GM12873 (cell line): ENCODE data around the gene SLC16A7.

Source experiments
- TF ChIP-seq, protein P1 (sequence below): IDR thresholded peaks from 2 replicates; pipeline ENCODE4 v1.5.1; 2012; ENCODE audit warnings: low read depth, mild to moderate bottlenecking, moderate library complexity, low read length, control low read depth; ENCODE audit not compliant: insufficient read depth; ENCODE audit errors: missing control alignments

The SLC16A7 gene

DNA sequence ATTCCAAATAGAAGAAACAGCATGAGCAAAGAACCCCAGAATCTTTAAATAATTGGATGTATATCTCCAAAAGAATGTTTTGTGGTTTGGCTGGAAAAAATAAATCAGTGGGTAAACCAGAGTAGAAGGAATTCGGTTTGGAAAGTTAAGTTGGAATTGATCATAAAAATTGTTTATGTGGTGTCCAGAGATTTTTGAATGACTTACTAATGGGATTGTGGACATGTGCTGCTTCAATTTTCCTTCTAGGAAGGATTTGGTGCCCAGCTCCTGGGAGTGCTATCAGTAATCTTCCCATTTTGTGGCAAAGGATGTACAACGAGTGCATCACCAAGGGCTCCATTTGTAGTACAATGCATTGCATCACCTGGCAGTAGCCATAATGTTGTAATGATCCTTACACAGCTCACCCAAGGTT is 224.8 kb downstream of the SLC16A7 start:
- TF ChIP-seq, protein P1, sequence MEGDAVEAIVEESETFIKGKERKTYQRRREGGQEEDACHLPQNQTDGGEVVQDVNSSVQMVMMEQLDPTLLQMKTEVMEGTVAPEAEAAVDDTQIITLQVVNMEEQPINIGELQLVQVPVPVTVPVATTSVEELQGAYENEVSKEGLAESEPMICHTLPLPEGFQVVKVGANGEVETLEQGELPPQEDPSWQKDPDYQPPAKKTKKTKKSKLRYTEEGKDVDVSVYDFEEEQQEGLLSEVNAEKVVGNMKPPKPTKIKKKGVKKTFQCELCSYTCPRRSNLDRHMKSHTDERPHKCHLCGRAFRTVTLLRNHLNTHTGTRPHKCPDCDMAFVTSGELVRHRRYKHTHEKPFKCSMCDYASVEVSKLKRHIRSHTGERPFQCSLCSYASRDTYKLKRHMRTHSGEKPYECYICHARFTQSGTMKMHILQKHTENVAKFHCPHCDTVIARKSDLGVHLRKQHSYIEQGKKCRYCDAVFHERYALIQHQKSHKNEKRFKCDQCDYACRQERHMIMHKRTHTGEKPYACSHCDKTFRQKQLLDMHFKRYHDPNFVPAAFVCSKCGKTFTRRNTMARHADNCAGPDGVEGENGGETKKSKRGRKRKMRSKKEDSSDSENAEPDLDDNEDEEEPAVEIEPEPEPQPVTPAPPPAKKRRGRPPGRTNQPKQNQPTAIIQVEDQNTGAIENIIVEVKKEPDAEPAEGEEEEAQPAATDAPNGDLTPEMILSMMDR, result no peak

DNA sequence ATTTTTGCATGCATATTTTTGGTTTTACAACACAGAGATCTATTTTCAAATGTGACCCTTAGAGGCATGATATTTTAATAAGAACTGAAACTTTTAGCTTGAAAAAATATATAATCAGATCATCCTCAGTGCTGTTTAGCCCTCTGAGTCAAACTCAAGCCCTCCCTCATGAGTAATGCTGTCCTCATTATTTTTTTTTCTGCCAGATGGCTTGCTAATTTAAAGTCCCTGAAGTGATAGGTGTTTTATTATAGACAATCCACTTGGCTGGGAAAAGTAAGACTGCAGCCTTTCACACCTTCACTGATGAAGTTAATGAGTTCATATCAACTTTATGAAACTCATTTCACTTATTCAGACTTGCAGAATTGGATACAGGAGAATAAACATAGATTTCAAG is 227.7 kb downstream of the SLC16A7 start:
- TF ChIP-seq, protein P1, result no peak

DNA sequence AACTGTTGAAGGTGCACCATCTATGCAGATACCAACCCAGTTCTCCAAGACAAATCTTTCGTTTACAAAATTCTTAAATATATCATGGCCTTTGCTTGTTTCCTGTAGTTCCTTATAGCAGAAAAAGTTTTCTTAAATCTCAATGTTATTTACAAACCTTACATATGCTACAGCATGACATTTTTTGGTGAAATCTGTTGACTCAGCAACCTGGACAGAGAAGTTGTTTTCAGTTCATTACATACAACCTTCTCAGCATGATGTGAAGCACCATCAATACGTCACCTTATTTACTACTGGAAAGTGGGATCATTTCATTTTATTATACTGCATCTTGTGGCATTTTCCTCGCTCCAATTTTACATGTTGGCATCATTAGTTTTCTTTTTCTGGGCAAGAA is 231.9 kb downstream of the SLC16A7 start:
- TF ChIP-seq, protein P1, result no peak

DNA sequence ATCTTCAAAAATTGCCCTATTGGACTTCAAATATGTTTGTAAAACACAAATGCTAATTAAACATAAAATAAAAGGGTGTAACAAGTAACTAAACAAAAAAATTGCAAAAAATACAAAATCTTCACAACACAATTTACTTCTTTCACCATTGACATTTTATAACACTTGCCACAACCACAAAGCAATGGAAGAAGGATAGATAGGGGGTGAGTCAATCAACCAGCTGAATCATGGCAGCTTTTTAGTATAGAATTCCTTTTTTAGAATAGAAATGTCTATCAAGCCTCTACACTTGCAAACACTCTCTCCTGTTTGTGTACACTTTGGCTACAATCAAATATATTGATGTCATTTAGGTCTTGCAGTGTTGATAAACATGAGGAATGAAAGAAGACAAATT is 232.7 kb downstream of the SLC16A7 start:
- TF ChIP-seq, protein P1, result no peak

DNA sequence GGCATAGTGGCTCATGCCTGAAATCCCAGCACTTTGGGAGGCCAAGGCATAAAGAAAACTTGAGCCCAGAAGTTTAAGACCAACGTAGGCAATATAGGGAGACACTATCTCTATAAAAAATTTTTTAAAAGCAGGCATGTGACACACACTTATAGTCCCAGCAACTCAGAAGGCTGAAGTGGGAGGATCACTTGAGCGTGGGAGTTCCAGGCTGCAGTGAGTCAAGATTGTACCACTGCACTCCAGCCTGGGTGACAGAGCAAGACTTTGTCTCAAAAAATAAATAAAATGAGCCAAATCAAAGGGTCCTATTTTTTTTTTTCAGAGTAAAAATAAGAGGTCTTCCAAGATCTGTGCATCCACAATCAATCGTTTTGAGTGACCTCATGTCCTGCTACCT is 237.6 kb downstream of the SLC16A7 start:
- TF ChIP-seq, protein P1, result no peak

DNA sequence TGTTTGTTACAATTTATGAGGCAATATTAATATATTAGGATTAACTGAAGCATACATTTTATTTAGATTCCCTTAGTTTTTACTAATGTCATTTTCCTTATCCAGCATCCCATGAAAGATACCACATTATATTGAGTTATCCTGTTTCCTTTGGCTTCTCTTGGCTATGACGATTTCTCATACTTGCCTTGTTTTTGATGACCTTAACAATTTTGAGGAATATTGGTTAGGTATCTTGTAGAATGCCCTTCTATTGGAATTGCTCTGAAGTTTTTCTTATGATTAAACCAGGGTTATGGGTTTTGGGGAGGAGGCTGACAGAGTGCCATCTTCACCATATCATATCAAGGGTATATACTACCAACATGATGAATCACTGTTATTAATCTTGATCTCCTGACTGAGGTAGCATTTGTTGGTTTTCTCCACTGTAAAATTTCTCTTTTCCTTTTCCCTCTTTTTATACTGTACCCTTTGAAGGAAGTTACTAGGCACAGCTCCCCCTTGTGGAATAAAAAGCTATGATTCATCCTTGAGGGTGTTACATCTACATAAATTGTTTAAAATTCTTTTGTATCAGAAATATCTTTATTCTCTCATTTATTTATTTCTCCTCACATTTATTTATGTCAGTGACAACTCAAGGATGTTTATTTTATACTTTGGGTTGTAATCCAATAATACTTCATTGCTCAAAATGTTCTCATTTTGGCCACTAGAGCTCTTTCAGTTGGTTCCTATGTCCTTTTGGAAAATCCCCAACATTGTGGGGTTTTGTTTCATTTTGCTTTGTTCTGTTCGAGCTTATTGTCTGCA is 239.0 kb downstream of the SLC16A7 start:
- TF ChIP-seq, protein P1, result peak; percentile 42
